GM23248 (cell line): ENCODE results near the gene VPS13D.

Experiments used
- EZH2 ChIP-seq: fragments of 200-600 bp; sonication (generic); IDR thresholded peaks from 2 replicates; pipeline ENCODE4 v1.6.1; 2018; ENCODE audit warnings: antibody characterized with exemption, mild to moderate bottlenecking; ENCODE audit not compliant: insufficient read depth, poor library complexity, severe bottlenecking
- EZH2phosphoT487 ChIP-seq: fragments of 200-600 bp; sonication (generic); IDR thresholded peaks from 2 replicates; pipeline ENCODE4 v1.6.1; 2018; ENCODE audit warnings: antibody characterized with exemption, moderate library complexity, mild to moderate bottlenecking, low read depth; ENCODE audit not compliant: insufficient read depth

- TF ChIP-seq EZH2 (no peak), EZH2phosphoT487 (no peak)
Measured at GRCh38 chr1:12434174-12434573, 204.3 kb downstream of the VPS13D start.
